ENCODE measurements around the gene PDE9A. TPM values are rescaled to one million over a fixed set of nuclear protein-coding genes. Genes with fewer than 3 reads are reported as not detected.

Gene PDE9A
- total and polyA plus RNA-seq, 3 donors from 2014 or later, result 5.7 to 6.4 (median 6.3) TPM

DNA sequence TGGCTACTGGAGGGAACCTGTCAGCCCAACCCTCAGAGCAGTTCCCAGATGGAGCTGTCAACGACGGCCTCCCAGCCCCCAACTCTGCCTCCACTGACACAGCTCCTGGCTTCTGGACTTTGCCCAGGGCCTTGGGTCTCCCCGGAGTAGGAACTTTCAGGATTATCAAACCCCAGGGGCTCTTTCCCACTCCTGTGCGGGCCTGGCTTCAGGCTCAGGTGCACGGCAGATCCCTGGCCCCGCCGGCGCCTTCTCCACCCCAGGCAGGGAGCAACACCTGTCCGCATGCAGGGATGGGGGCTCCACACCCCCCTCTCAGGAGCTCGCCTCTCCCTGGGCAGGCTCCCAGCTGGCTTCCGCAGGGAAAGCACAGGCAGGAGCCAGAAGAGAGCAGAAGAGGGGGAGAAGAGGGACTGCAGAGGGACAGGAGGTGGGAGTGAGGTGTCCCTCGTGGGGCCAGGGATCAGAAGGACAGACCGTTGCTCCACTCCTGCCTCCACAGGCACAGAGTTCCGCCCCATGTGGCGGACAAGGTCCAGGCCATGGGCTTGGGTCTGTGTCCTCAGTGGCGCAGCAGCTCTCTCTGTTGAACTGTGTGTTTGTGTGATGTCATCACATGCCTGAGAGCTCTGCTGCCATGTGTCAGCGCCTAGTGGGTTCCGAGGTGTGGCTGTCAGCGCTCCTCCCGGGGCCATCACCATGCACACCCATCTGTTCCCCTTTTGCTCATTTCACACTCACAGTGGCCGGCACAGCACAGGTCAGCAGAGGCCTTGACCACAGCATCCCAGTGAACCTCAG lies 107.7 kb downstream of the PDE9A start:
- no peaks in the 10 kb centered on the region for H3K4me1 ChIP-seq
- no peak for DNase-seq
- H3K27me3 ChIP-seq, result no peaks in the 10 kb centered on the region
- no peak overlapping the region for H3K4me3 ChIP-seq
- 81% methylated on average over 8 to 20 of the region's 21 CpGs for WGBS, 2 donors
- TF ChIP-seq, protein P1, sequence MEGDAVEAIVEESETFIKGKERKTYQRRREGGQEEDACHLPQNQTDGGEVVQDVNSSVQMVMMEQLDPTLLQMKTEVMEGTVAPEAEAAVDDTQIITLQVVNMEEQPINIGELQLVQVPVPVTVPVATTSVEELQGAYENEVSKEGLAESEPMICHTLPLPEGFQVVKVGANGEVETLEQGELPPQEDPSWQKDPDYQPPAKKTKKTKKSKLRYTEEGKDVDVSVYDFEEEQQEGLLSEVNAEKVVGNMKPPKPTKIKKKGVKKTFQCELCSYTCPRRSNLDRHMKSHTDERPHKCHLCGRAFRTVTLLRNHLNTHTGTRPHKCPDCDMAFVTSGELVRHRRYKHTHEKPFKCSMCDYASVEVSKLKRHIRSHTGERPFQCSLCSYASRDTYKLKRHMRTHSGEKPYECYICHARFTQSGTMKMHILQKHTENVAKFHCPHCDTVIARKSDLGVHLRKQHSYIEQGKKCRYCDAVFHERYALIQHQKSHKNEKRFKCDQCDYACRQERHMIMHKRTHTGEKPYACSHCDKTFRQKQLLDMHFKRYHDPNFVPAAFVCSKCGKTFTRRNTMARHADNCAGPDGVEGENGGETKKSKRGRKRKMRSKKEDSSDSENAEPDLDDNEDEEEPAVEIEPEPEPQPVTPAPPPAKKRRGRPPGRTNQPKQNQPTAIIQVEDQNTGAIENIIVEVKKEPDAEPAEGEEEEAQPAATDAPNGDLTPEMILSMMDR (IDR thresholded peaks at IDR 0.05), result no peak
- TF ChIP-seq POLR2A (IDR thresholded peaks at IDR 0.05), result no peak
- H3K27ac ChIP-seq, result no peak overlapping the region
- intact Hi-C loops (cut with DNase I; ENCODE audit: low total_unique reads), result no loop called here
- H3K36me3 ChIP-seq (ENCODE audit: low read depth, missing control alignments), result no peaks in the 10 kb centered on the region
- no peaks in the 10 kb centered on the region for H3K9me3 ChIP-seq

DNA sequence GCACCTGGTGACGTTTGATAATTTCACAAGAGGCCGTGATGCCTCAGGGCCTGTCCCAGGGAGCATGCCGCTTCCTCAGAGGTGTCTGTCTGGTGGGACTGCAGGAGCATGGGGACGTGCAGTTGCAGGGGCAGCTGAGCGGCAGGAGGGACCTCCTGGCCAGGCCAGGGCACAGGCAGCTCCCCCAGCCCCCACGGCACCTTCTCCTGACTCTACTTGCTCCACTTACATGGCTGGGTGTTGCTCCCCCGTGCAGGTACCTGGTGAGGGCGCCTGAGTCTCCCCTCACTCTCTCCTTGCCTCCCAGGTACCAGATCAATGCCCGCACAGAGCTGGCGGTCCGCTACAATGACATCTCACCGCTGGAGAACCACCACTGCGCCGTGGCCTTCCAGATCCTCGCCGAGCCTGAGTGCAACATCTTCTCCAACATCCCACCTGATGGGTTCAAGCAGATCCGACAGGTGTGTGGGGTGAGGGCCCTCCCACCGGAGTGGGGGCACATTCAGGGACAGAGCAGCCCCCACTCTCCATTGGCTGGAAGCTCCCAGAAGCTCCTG lies 108.4 kb downstream of the PDE9A start:
- H3K4me1 ChIP-seq, result no peaks in the 10 kb centered on the region

DNA sequence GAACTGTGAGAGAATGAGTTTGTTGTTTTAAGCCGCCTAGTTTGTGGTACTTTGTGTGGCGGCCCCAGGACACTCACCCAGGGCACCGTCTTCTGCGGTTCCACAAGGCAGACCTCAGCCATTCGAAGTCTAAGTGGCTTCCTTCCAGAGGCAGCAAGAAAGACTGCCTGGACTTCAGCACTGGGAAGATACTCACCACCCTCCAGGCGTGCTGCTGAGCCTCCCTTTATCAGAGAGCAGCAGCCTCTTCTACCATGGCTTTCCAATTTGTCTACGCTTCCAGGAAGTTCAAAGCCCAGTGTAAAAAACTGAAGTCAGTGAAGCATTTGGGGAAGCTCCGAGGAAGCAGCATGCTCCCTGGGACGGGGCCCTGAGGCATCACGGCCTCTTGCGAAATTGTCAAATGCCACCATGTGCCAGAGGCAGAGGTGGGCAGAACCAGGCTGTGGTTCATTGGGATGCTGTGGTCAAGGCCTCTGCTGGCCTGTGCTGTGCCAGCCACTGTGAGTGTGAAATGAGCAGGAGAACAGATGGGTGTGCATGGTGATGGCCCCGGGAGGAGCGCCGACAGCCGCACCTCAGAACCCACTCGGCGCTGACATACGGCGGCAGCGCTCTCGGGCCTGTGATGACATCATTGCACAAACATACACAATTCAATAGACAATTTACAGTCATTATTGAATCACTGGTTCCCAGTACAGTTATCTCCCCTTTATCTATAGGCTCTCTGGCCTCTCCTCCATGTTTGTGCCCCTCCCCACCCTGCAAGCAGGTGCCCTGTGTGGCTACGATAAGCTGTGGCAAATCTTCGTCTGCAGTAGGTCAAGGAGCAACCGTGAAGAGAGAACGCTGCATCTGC lies 110.4 kb downstream of the PDE9A start:
- no peaks in the 10 kb centered on the region for H3K4me1 ChIP-seq
- intact Hi-C loops (cut with DNase I; ENCODE audit: low total_unique reads), result no loop called here
- H3K4me3 ChIP-seq, result no peak overlapping the region
- H3K27me3 ChIP-seq, result no peaks in the 10 kb centered on the region
- TF ChIP-seq POLR2A (IDR thresholded peaks at IDR 0.05), result no peak
- TF ChIP-seq, protein P1 (IDR thresholded peaks at IDR 0.05), result no peak
- no peaks in the 10 kb centered on the region for H3K9me3 ChIP-seq
- no peak overlapping the region for H3K27ac ChIP-seq
- no peaks in the 10 kb centered on the region for H3K36me3 ChIP-seq (ENCODE audit: low read depth, missing control alignments)
- DNase-seq, result no peak
- 93 to 97% methylated on average over 22 to 25 of the region's 25 CpGs for WGBS, 2 donors

More for the DNA sequence above, 108.4 kb downstream of the PDE9A start:
- intact Hi-C loops (cut with DNase I; ENCODE audit: low total_unique reads), result no loop called here
- WGBS, 2 donors, result 88 to 90% methylated on average over 10 to 18 of the region's 18 CpGs
- Histone ChIP-seq H3K4me3 (no peak overlapping the region), H3K27ac (no peak overlapping the region), H3K36me3 (ENCODE audit: low read depth, missing control alignments) (no peaks in the 10 kb centered on the region), H3K9me3 (no peaks in the 10 kb centered on the region), H3K27me3 (no peaks in the 10 kb centered on the region)
- no peak for DNase-seq
- TF ChIP-seq, protein P1 (IDR thresholded peaks at IDR 0.05), result no peak
- no peak for TF ChIP-seq POLR2A (IDR thresholded peaks at IDR 0.05)

DNA sequence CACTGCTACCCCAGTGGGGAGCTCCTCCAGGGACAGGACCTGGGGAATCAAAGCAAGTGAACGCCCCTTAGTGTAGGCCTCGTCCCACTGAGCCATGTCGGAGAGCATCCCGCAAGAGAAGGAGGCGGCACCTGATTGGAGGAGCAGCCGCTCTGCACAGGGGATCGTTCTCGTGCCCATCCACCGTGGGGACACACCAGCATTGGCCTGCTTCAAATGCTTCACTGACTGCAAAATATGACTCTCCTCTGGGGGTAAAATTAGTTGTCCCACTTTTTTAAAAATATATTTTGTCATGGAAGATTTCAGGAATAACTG lies 111.0 kb downstream of the PDE9A start:
- Histone ChIP-seq H3K27ac (no peak overlapping the region), H3K36me3 (ENCODE audit: low read depth, missing control alignments) (no peaks in the 10 kb centered on the region), H3K4me3 (no peak overlapping the region), H3K4me1 (no peaks in the 10 kb centered on the region), H3K27me3 (no peaks in the 10 kb centered on the region), H3K9me3 (no peaks in the 10 kb centered on the region)
- intact Hi-C loops (cut with DNase I; ENCODE audit: low total_unique reads), result no loop called here
- no peak for TF ChIP-seq POLR2A (IDR thresholded peaks at IDR 0.05)
- TF ChIP-seq, protein P1 (IDR thresholded peaks at IDR 0.05), result no peak
- no peak for DNase-seq
- 91 to 96% methylated on average over 9 of the region's 9 CpGs for WGBS, 2 donors

Measured in testis (tissue), 3 donors.